Esophagus muscularis mucosa (tissue), 3 donors: ENCODE results near the gene PRSS50.

Source experiments
- POLR2AphosphoS5 ChIP-seq, 2 donors: sonication (generic); formaldehyde crosslinking; IDR thresholded peaks; one replicate each; pipeline ENCODE4 v1.6.1; 2017; ENCODE audit warnings: antibody characterized with exemption in 2 of 2
- TF ChIP-seq, protein P1 (sequence below), 3 experiments: fragments of 200-600 bp in 2 of 3; fragments of 450-650 bp in 1 of 3; sonication (generic) in 2 of 3; IDR thresholded peaks; one replicate each; pipeline ENCODE4 v1.5.1; 2017 to 2019; ENCODE audit warnings: antibody characterized with exemption in 3 of 3, mild to moderate bottlenecking in 2 of 3, moderate library complexity in 1 of 3

DNA sequence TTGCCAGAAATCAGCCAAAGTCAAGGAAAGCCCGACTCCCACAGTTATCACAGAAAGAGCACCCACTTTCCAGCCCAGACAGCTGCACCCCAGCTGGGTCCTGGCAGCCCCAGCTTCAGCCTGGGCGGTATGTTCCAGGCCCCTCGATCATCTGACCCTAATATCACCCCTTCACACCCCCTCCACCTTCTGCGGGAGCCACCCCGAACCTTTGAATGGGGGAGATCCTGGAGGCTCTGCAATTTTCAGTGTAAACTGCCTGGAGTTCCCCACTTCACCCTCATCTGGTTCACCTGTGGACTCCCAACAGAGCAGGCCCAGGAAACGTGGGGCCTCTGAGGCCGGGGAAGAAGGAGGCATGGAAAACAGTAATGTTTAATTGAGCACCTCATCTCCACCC is 5.9 kb downstream of the PRSS50 start:
- TF ChIP-seq, protein P1, sequence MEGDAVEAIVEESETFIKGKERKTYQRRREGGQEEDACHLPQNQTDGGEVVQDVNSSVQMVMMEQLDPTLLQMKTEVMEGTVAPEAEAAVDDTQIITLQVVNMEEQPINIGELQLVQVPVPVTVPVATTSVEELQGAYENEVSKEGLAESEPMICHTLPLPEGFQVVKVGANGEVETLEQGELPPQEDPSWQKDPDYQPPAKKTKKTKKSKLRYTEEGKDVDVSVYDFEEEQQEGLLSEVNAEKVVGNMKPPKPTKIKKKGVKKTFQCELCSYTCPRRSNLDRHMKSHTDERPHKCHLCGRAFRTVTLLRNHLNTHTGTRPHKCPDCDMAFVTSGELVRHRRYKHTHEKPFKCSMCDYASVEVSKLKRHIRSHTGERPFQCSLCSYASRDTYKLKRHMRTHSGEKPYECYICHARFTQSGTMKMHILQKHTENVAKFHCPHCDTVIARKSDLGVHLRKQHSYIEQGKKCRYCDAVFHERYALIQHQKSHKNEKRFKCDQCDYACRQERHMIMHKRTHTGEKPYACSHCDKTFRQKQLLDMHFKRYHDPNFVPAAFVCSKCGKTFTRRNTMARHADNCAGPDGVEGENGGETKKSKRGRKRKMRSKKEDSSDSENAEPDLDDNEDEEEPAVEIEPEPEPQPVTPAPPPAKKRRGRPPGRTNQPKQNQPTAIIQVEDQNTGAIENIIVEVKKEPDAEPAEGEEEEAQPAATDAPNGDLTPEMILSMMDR (IDR thresholded peaks at IDR 0.05) = no peak
- no peak for TF ChIP-seq POLR2AphosphoS5 (IDR thresholded peaks at IDR 0.05)
